ENCODE results near the gene CELSR2. TPM values are rescaled to one million over a fixed set of nuclear protein-coding genes. Genes with fewer than 3 reads are reported as not detected.
A peak's percentile ranks its signal among the peaks of the same experiment; 100 is the strongest.

CELSR2 gene
- total RNA-seq, 1 experiment from 2014 or later: 1.2 TPM

- no peaks in the 10 kb centered on the region for H3K9me3 ChIP-seq (ENCODE audit: low read length)
- H3K4me1 ChIP-seq (ENCODE audit: low read length): no peaks in the 10 kb centered on the region
- H3K36me3 ChIP-seq (ENCODE audit: insufficient read depth, low read length): no peaks in the 10 kb centered on the region
- no peak for DNase-seq
- H3K79me2 ChIP-seq (ENCODE audit: low read length): no peaks in the 10 kb centered on the region
- H3K27ac ChIP-seq (ENCODE audit: low read length): no peak overlapping the region
- H3K9ac ChIP-seq (ENCODE audit: low read length): no peak overlapping the region
- no peaks in the 10 kb centered on the region for H3K9me2 ChIP-seq (replicated peaks; ENCODE audit: insufficient read depth, low read length)
- no peaks in the 10 kb centered on the region; the same call in 1 of the 2 replicates for H4K20me1 ChIP-seq (ENCODE audit: insufficient read depth, low read depth, low read length)
- H3K27me3 ChIP-seq (ENCODE audit: low read length): no peaks in the 10 kb centered on the region
- no peak overlapping the region for H3K4me3 ChIP-seq (ENCODE audit: low read length)
- H3K4me2 ChIP-seq (ENCODE audit: low read depth, low read length, poor library complexity, severe bottlenecking): no peak overlapping the region
- no peak overlapping the region for H2AFZ ChIP-seq (ENCODE audit: low read length)
Measured at GRCh38 chr1:109263234-109263596, 13.9 kb downstream of the CELSR2 start.

- no peaks in the 10 kb centered on the region for H3K4me1 ChIP-seq (ENCODE audit: low read length)
- H4K20me1 ChIP-seq (ENCODE audit: insufficient read depth, low read depth, low read length): no peaks in the 10 kb centered on the region; the same call in 1 of the 2 replicates
- H2AFZ ChIP-seq (ENCODE audit: low read length): no peak overlapping the region
- H3K9me3 ChIP-seq (ENCODE audit: low read length): no peaks in the 10 kb centered on the region
- H3K4me3 ChIP-seq (ENCODE audit: low read length): no peak overlapping the region
- no peak overlapping the region for H3K9ac ChIP-seq (ENCODE audit: low read length)
- H3K27ac ChIP-seq (ENCODE audit: low read length): no peak overlapping the region
- no peaks in the 10 kb centered on the region for H3K9me2 ChIP-seq (replicated peaks; ENCODE audit: insufficient read depth, low read length)
- DNase-seq: peak; percentile 88
- H3K27me3 ChIP-seq (ENCODE audit: low read length): no peaks in the 10 kb centered on the region
- H3K79me2 ChIP-seq (ENCODE audit: low read length): no peaks in the 10 kb centered on the region
- no peaks in the 10 kb centered on the region for H3K36me3 ChIP-seq (ENCODE audit: insufficient read depth, low read length)
- H3K4me2 ChIP-seq (ENCODE audit: low read depth, low read length, poor library complexity, severe bottlenecking): no peak overlapping the region
Measured at GRCh38 chr1:109263597-109264378, 14.4 kb downstream of the CELSR2 start.

GRCh38 chr1:109264379-109264755 is 15.0 kb downstream of the CELSR2 start:
- H3K4me2 ChIP-seq (ENCODE audit: low read depth, low read length, poor library complexity, severe bottlenecking): no peak overlapping the region
- H3K27ac ChIP-seq (ENCODE audit: low read length): no peak overlapping the region
- no peak overlapping the region for H2AFZ ChIP-seq (ENCODE audit: low read length)
- H3K79me2 ChIP-seq (ENCODE audit: low read length): no peaks in the 10 kb centered on the region
- no peaks in the 10 kb centered on the region for H3K9me2 ChIP-seq (replicated peaks; ENCODE audit: insufficient read depth, low read length)
- H3K36me3 ChIP-seq (ENCODE audit: insufficient read depth, low read length): no peaks in the 10 kb centered on the region
- no peak overlapping the region for H3K9ac ChIP-seq (ENCODE audit: low read length)
- H3K9me3 ChIP-seq (ENCODE audit: low read length): no peaks in the 10 kb centered on the region
- H3K27me3 ChIP-seq (ENCODE audit: low read length): no peaks in the 10 kb centered on the region
- H3K4me1 ChIP-seq (ENCODE audit: low read length): no peaks in the 10 kb centered on the region
- H4K20me1 ChIP-seq (ENCODE audit: insufficient read depth, low read depth, low read length): no peaks in the 10 kb centered on the region; the same call in 1 of the 2 replicates
- DNase-seq: no peak
- H3K4me3 ChIP-seq (ENCODE audit: low read length): no peak overlapping the region

GRCh38 chr1:109265016-109265415 is 15.7 kb downstream of the CELSR2 start:
- H3K4me2 ChIP-seq (ENCODE audit: low read depth, low read length, poor library complexity, severe bottlenecking): no peak overlapping the region
- no peaks in the 10 kb centered on the region for H3K4me1 ChIP-seq (ENCODE audit: low read length)
- H3K36me3 ChIP-seq (ENCODE audit: insufficient read depth, low read length): no peaks in the 10 kb centered on the region
- no peak for DNase-seq
- no peaks in the 10 kb centered on the region for H3K79me2 ChIP-seq (ENCODE audit: low read length)
- H3K4me3 ChIP-seq (ENCODE audit: low read length): no peak overlapping the region
- H4K20me1 ChIP-seq (ENCODE audit: insufficient read depth, low read depth, low read length): no peaks in the 10 kb centered on the region; the same call in 1 of the 2 replicates
- no peak overlapping the region for H3K27ac ChIP-seq (ENCODE audit: low read length)
- no peaks in the 10 kb centered on the region for H3K9me2 ChIP-seq (replicated peaks; ENCODE audit: insufficient read depth, low read length)
- H3K27me3 ChIP-seq (ENCODE audit: low read length): no peaks in the 10 kb centered on the region
- no peak overlapping the region for H3K9ac ChIP-seq (ENCODE audit: low read length)
- H2AFZ ChIP-seq (ENCODE audit: low read length): no peak overlapping the region
- H3K9me3 ChIP-seq (ENCODE audit: low read length): no peaks in the 10 kb centered on the region

GRCh38 chr1:109265741-109266330 is 16.5 kb downstream of the CELSR2 start:
- no peak for DNase-seq
- Histone ChIP-seq H2AFZ (ENCODE audit: low read length) (no peak overlapping the region), H3K27me3 (ENCODE audit: low read length) (no peaks in the 10 kb centered on the region), H3K4me1 (ENCODE audit: low read length) (no peaks in the 10 kb centered on the region), H3K9ac (ENCODE audit: low read length) (no peak overlapping the region), H4K20me1 (ENCODE audit: insufficient read depth, low read depth, low read length) (no peaks in the 10 kb centered on the region; the same call in 1 of the 2 replicates), H3K4me3 (ENCODE audit: low read length) (no peak overlapping the region), H3K27ac (ENCODE audit: low read length) (no peak overlapping the region), H3K4me2 (ENCODE audit: low read depth, low read length, poor library complexity, severe bottlenecking) (no peak overlapping the region), H3K36me3 (ENCODE audit: insufficient read depth, low read length) (no peaks in the 10 kb centered on the region), H3K9me3 (ENCODE audit: low read length) (no peaks in the 10 kb centered on the region), H3K79me2 (ENCODE audit: low read length) (no peaks in the 10 kb centered on the region), H3K9me2 (replicated peaks; ENCODE audit: insufficient read depth, low read length) (no peaks in the 10 kb centered on the region)

GRCh38 chr1:109266965-109267364 is 17.6 kb downstream of the CELSR2 start:
- Histone ChIP-seq H3K9ac (ENCODE audit: low read length) (no peak overlapping the region), H3K4me2 (ENCODE audit: low read depth, low read length, poor library complexity, severe bottlenecking) (no peak overlapping the region)
- DNase-seq: no peak

GRCh38 chr1:109267743-109268300 is 18.5 kb downstream of the CELSR2 start:
- Histone ChIP-seq H3K4me3 (ENCODE audit: low read length) (no peak overlapping the region), H3K9me3 (ENCODE audit: low read length) (no peaks in the 10 kb centered on the region)

More at GRCh38 chr1:109266965-109267364, 17.6 kb downstream of the CELSR2 start:
- Histone ChIP-seq H3K4me1 (ENCODE audit: low read length) (no peaks in the 10 kb centered on the region), H3K27me3 (ENCODE audit: low read length) (no peaks in the 10 kb centered on the region), H3K79me2 (ENCODE audit: low read length) (no peaks in the 10 kb centered on the region), H3K27ac (ENCODE audit: low read length) (no peak overlapping the region), H4K20me1 (ENCODE audit: insufficient read depth, low read depth, low read length) (no peaks in the 10 kb centered on the region; the same call in 1 of the 2 replicates), H3K9me3 (ENCODE audit: low read length) (no peaks in the 10 kb centered on the region), H3K36me3 (ENCODE audit: insufficient read depth, low read length) (no peaks in the 10 kb centered on the region), H3K9me2 (replicated peaks; ENCODE audit: insufficient read depth, low read length) (no peaks in the 10 kb centered on the region), H2AFZ (ENCODE audit: low read length) (no peak overlapping the region), H3K4me3 (ENCODE audit: low read length) (no peak overlapping the region)

GRCh38 chr1:109268431-109269211 is 19.3 kb downstream of the CELSR2 start:
- Histone ChIP-seq H3K9me3 (ENCODE audit: low read length) (no peaks in the 10 kb centered on the region), H3K9ac (ENCODE audit: low read length) (no peak overlapping the region), H3K36me3 (ENCODE audit: insufficient read depth, low read length) (no peaks in the 10 kb centered on the region)

More at GRCh38 chr1:109267743-109268300, 18.5 kb downstream of the CELSR2 start:
- H2AFZ ChIP-seq (ENCODE audit: low read length): no peak overlapping the region
- no peak overlapping the region for H3K4me2 ChIP-seq (ENCODE audit: low read depth, low read length, poor library complexity, severe bottlenecking)
- no peaks in the 10 kb centered on the region for H3K36me3 ChIP-seq (ENCODE audit: insufficient read depth, low read length)
- no peaks in the 10 kb centered on the region for H3K4me1 ChIP-seq (ENCODE audit: low read length)
- H3K27me3 ChIP-seq (ENCODE audit: low read length): no peaks in the 10 kb centered on the region
- H3K27ac ChIP-seq (ENCODE audit: low read length): no peak overlapping the region
- DNase-seq: no peak
- no peaks in the 10 kb centered on the region for H3K79me2 ChIP-seq (ENCODE audit: low read length)
- no peaks in the 10 kb centered on the region; the same call in 1 of the 2 replicates for H4K20me1 ChIP-seq (ENCODE audit: insufficient read depth, low read depth, low read length)
- no peak overlapping the region for H3K9ac ChIP-seq (ENCODE audit: low read length)
- no peaks in the 10 kb centered on the region for H3K9me2 ChIP-seq (replicated peaks; ENCODE audit: insufficient read depth, low read length)

More at GRCh38 chr1:109268431-109269211, 19.3 kb downstream of the CELSR2 start:
- H3K4me3 ChIP-seq (ENCODE audit: low read length): no peak overlapping the region
- H3K79me2 ChIP-seq (ENCODE audit: low read length): no peaks in the 10 kb centered on the region
- no peaks in the 10 kb centered on the region for H3K9me2 ChIP-seq (replicated peaks; ENCODE audit: insufficient read depth, low read length)
- no peak for DNase-seq
- no peak overlapping the region for H3K27ac ChIP-seq (ENCODE audit: low read length)
- no peak overlapping the region for H2AFZ ChIP-seq (ENCODE audit: low read length)
- H3K4me2 ChIP-seq (ENCODE audit: low read depth, low read length, poor library complexity, severe bottlenecking): no peak overlapping the region
- no peaks in the 10 kb centered on the region; the same call in 1 of the 2 replicates for H4K20me1 ChIP-seq (ENCODE audit: insufficient read depth, low read depth, low read length)
- no peaks in the 10 kb centered on the region for H3K4me1 ChIP-seq (ENCODE audit: low read length)
- no peaks in the 10 kb centered on the region for H3K27me3 ChIP-seq (ENCODE audit: low read length)

All from Karpas-422 (cell line).